ENCODE results near the gene CFAP299. TPM values are rescaled to one million over a fixed set of nuclear protein-coding genes. Genes with fewer than 3 reads are reported as not detected.
A peak's percentile ranks its signal among the peaks of the same experiment; 100 is the strongest.
"Not testable (repeated sequence)": the region's sequence is repeated elsewhere in the genome, so short reads cannot be mapped to it uniquely, and the experiment has no call there.

The CFAP299 gene
- polyA plus RNA-seq, 1 experiment = 3.3 TPM

DNA sequence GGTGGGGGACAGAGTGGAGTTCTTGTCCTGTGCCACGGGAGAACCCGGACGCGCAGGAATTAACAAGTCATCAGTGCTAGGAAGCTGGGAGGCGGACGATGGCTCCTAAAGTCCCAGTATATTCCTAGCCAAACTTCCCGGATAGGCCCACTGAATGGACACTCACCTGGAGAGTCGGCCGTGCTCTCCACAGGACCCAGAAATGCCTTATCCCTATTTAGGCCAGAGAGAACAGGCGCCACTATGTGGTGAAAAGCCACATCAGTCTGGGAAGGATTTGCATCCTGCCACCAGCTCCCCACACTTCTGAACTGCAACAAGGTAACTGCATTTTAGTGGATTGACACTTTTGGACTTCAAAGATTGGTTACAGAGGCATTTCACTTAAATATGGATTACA, 1.1 kb downstream of the CFAP299 start:
- TF ChIP-seq CTCF (IDR thresholded peaks at IDR 0.05; ENCODE audit: insufficient read depth, low read depth, low read length) = peak; percentile 40
- CTCF ChIA-PET = interaction anchor here (0.5 to 5.8 kb wide), 11 partner anchors 9 to 152 kb away, joined by 3 to 51 read pairs (median 6); no protein-coding TSS in a partner anchor
- no peak for DNase-seq (ENCODE audit: low read depth)
- POLR2A ChIA-PET = no interaction called here
- no peak overlapping the region for H3K4me3 ChIP-seq (ENCODE audit: low read depth, low read length)
- H3K27me3 ChIP-seq (ENCODE audit: control insufficient read depth, insufficient read depth, low read length) = no peaks in the 10 kb centered on the region
- no peaks in the 10 kb centered on the region for H3K36me3 ChIP-seq (ENCODE audit: control insufficient read depth, insufficient read depth, low read length)

DNA sequence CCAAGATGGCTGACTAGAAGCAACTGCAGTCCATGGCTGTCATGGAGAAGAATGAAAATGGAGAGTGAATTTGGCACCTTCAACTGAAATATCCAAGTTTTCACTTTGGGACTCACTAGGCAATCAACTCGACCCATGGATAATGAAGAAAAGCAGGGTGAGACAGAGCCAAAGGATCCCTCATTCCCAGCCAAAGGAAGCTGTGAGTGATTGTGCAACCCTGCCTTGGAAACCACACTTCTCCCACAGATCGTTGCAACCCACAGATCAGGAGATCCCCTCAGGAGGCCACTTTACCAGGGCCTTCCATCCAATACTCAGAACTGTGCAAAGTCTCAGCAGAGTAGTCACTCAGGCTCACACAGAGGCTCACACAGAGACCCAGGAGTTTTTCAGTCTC, 4.5 kb downstream of the CFAP299 start:
- no peak for TF ChIP-seq CTCF (IDR thresholded peaks at IDR 0.05; ENCODE audit: insufficient read depth, low read depth, low read length)
- no peaks in the 10 kb centered on the region for H3K36me3 ChIP-seq (ENCODE audit: control insufficient read depth, insufficient read depth, low read length)
- DNase-seq (ENCODE audit: low read depth) = no peak
- no peak overlapping the region for H3K4me3 ChIP-seq (ENCODE audit: low read depth, low read length)
- CTCF ChIA-PET = no interaction called here
- POLR2A ChIA-PET = no interaction called here
- H3K27me3 ChIP-seq (ENCODE audit: control insufficient read depth, insufficient read depth, low read length) = no peaks in the 10 kb centered on the region

- H3K36me3 ChIP-seq (ENCODE audit: control insufficient read depth, insufficient read depth, low read length); DNase-seq (ENCODE audit: low read depth); POLR2A ChIA-PET; H3K4me3 ChIP-seq (ENCODE audit: low read depth, low read length); H3K27me3 ChIP-seq (ENCODE audit: control insufficient read depth, insufficient read depth, low read length): not testable (repeated sequence)
- CTCF ChIA-PET = interaction anchor here (1.1 kb wide), 1 partner anchor 20 kb away, joined by 3 read pairs; no protein-coding TSS in a partner anchor
Measured at GRCh38 chr4:80342684-80343083, 7.2 kb downstream of the CFAP299 start.

GRCh38 chr4:80343887-80344286, 8.4 kb downstream of the CFAP299 start:
- DNase-seq (ENCODE audit: low read depth) = no peak
- CTCF ChIA-PET = interaction anchor here (0.5 to 0.6 kb wide), 2 partner anchors 19 to 724 kb away, joined by 3 read pairs; no protein-coding TSS in a partner anchor
- Histone ChIP-seq H3K36me3 (ENCODE audit: control insufficient read depth, insufficient read depth, low read length) (no peaks in the 10 kb centered on the region), H3K4me3 (ENCODE audit: low read depth, low read length) (no peak overlapping the region), H3K27me3 (ENCODE audit: control insufficient read depth, insufficient read depth, low read length) (no peaks in the 10 kb centered on the region)
- TF ChIP-seq CTCF (IDR thresholded peaks at IDR 0.05; ENCODE audit: insufficient read depth, low read depth, low read length) = no peak
- POLR2A ChIA-PET = no interaction called here

- no peaks in the 10 kb centered on the region for H3K36me3 ChIP-seq (ENCODE audit: control insufficient read depth, insufficient read depth, low read length)
- ChIA-PET POLR2A (no interaction called here), CTCF (interaction anchor here (0.7 to 3.7 kb wide), 3 partner anchors 631 to 680 kb away, joined by 3 to 23 read pairs (median 8); no protein-coding TSS in a partner anchor)
- no peaks in the 10 kb centered on the region for H3K27me3 ChIP-seq (ENCODE audit: control insufficient read depth, insufficient read depth, low read length)
- DNase-seq (ENCODE audit: low read depth) = no peak
- no peak for TF ChIP-seq CTCF (IDR thresholded peaks at IDR 0.05; ENCODE audit: insufficient read depth, low read depth, low read length)
- no peak overlapping the region for H3K4me3 ChIP-seq (ENCODE audit: low read depth, low read length)
Measured at GRCh38 chr4:80360084-80360483, 24.6 kb downstream of the CFAP299 start.

- no peak overlapping the region for H3K4me3 ChIP-seq (ENCODE audit: low read depth, low read length)
- TF ChIP-seq CTCF (IDR thresholded peaks at IDR 0.05; ENCODE audit: insufficient read depth, low read depth, low read length) = no peak
- DNase-seq (ENCODE audit: low read depth) = no peak
- H3K36me3 ChIP-seq (ENCODE audit: control insufficient read depth, insufficient read depth, low read length) = no peaks in the 10 kb centered on the region
- ChIA-PET POLR2A (no interaction called here), CTCF (interaction anchor here (0.9 to 1.1 kb wide), 3 partner anchors 629 to 689 kb away, joined by 3 to 7 read pairs (median 4); no protein-coding TSS in a partner anchor)
- no peaks in the 10 kb centered on the region for H3K27me3 ChIP-seq (ENCODE audit: control insufficient read depth, insufficient read depth, low read length)
Measured at GRCh38 chr4:80360900-80361299, 25.4 kb downstream of the CFAP299 start.

Measured in BJ (cell line).